Uterus (tissue), 2 donors: Measurements from ENCODE around the gene ITCH.

Source experiments
- CTCF ChIP-seq, 4 experiments: fragments of 200-600 bp in 2 of 4; fragments of 450-650 bp in 2 of 4; sonication (generic) in 2 of 4; IDR thresholded peaks; one replicate each; pipeline ENCODE4 v1.5.1; 2016 to 2019; ENCODE audit warnings: antibody characterized with exemption in 4 of 4, mild to moderate bottlenecking in 2 of 4, moderate library complexity in 1 of 4
- POLR2A ChIP-seq, 2 donors: fragments of 450-650 bp; IDR thresholded peaks; one replicate each; pipeline ENCODE4 v1.6.1; 2016; ENCODE audit warnings: antibody characterized with exemption in 2 of 2, mild to moderate bottlenecking in 1 of 2, moderate library complexity in 1 of 2

GRCh38 chr20:34445177-34446065 lies 82.3 kb downstream of the ITCH start:
- no peak for TF ChIP-seq CTCF (IDR thresholded peaks at IDR 0.05)
- TF ChIP-seq POLR2A (IDR thresholded peaks at IDR 0.05): no peak
